Fibroblast of the aortic adventitia (primary cell): ENCODE results near the gene HJV. TPM values are rescaled to one million over a fixed set of nuclear protein-coding genes. Genes with fewer than 3 reads are reported as not detected.

Experiments
- DNase-seq: peaks from one replicate; pipeline ENCODE4 v3.0.0-alpha.2; 2010; ENCODE audit warnings: low read depth
- H3K4me3 ChIP-seq: 2 replicates; pipeline ENCODE4 v1.5.1; 2011; ENCODE audit warnings: low read depth, mild to moderate bottlenecking, control low read depth, low read length, moderate library complexity
- small RNA-seq: library from RNA; depleted of rRNA; stranded (forward); fragments of <200 nt; gene quantifications from one replicate; pipeline ENCODE3, GENCODE V24; 2012
- total RNA-seq: library from RNA; depleted of rRNA; stranded (reverse); fragments of >200 nt; gene quantifications from 2 replicates; pipeline ENCODE4 v1.2.3, GENCODE V29; 2012; ENCODE audit warnings: low replicate concordance
- TF ChIP-seq, protein P1 (sequence below): IDR thresholded peaks from 2 replicates; pipeline ENCODE4 v1.5.1; 2011; ENCODE audit warnings: mild to moderate bottlenecking, low read length, control low read depth, inconsistent platforms; ENCODE audit not compliant: insufficient read depth

The HJV gene
- total RNA-seq, 1 donor, result not detected

DNA sequence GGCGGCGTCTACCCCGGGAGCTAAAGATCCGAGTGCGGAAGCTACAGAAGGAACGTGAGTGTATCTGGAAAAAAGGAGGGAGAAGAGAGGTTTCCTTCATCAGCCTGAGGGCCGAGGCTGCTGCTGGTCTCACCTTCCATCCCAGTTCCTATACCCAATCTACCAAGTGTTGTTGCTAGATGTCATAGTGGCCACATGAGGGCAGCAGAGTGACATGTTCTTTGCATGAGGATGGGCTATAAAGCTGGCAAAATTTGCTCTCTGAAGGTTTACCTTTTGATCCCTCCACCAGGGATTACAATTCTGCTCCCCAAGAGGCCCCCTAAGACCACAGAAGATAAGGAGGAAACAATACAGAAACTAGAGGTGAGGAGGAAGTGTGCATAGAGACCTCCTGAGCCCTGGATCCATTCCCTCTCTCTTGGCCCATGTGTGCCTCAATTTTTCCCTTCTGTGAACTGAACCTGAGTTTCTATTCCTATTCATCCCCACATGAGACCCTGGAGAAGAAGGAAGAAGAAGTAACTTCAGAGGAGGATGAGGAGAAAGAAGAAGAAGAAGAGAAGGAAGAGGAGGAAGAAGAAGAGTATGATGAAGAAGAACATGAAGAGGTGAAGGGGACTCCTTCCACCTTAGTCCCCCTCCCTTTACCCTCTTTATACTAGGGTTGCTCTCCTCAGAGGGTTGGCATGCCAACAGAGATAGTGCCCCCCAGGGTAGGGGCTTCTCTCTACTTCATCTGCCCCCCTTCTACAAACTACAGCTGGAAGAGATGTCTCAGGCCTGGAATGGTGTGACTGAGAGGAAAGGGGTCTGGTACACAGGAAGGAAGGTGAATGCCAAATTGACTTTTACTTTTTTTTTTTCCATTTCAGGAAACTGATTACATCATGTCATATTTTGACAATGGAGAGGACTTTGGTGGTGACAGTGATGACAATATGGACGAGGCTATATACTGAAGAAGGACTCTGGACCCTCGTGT lies 43.8 kb downstream of the HJV start:
- TF ChIP-seq, protein P1, sequence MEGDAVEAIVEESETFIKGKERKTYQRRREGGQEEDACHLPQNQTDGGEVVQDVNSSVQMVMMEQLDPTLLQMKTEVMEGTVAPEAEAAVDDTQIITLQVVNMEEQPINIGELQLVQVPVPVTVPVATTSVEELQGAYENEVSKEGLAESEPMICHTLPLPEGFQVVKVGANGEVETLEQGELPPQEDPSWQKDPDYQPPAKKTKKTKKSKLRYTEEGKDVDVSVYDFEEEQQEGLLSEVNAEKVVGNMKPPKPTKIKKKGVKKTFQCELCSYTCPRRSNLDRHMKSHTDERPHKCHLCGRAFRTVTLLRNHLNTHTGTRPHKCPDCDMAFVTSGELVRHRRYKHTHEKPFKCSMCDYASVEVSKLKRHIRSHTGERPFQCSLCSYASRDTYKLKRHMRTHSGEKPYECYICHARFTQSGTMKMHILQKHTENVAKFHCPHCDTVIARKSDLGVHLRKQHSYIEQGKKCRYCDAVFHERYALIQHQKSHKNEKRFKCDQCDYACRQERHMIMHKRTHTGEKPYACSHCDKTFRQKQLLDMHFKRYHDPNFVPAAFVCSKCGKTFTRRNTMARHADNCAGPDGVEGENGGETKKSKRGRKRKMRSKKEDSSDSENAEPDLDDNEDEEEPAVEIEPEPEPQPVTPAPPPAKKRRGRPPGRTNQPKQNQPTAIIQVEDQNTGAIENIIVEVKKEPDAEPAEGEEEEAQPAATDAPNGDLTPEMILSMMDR, result peak; percentile 86
- DNase-seq, result peak; percentile 91

DNA sequence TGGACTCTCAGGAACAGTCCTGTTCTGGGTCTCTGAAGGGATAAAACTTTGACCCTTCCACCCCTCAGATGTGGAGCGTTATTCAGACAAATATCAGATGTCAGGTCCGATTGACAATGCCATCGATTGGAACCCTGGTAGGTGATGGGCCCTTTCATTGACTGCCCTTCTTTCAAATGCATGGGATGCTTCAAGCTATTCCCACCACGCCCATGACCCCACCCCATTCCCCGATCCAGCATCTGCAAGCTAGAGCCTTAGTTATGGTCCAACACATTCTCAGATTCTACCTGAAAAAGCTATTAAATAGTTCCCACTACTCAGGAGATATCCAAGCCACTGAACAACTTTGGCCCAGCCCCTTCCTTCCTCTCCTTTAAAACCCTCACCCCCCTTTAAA lies 44.5 kb downstream of the HJV start:
- TF ChIP-seq, protein P1, result no peak
- DNase-seq, result no peak
- H3K4me3 ChIP-seq, result no peak overlapping the region

More for the DNA sequence above, 43.8 kb downstream of the HJV start:
- no peak overlapping the region for H3K4me3 ChIP-seq

DNA sequence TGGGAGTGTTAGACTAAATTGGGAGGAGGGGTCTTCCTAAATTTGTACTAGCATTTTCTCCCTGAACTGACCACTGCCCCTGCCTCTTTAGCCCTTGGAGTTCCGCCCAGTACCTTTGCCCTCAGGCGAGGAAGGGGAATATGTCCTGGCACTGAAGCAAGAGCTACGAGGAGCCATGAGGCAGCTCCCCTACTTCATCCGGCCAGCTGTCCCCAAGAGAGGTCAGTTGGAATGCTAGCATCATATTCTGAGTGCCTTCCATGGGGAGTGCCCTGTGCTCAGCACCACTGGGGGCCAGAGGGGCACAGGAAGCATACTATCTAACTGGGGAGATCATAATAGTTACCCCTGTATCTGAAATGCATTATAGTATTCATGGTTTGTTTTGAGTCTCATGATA lies 46.3 kb downstream of the HJV start:
- no peak for DNase-seq
- TF ChIP-seq, protein P1, result no peak

DNA sequence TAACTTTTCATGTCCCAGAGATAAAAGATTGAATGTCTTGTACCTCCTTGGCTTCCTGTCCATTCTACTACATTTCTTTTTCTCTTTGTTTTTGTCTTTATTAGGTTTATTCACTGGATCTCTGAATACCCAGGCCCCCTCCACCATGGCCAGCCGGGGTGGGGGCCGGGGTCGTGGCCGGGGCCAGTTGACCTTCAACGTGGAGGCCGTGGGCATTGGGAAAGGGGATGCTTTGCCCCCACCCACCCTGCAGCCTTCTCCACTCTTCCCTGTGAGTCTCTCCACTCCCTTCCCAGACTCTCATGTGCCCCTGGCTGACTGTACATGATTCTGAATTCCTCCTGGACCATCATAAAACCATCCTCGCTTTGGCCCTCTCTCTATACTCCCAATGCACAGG lies 46.8 kb downstream of the HJV start:
- H3K4me3 ChIP-seq, result no peak overlapping the region
- TF ChIP-seq, protein P1, result no peak
- DNase-seq, result no peak

More for the DNA sequence above, 46.3 kb downstream of the HJV start:
- no peak overlapping the region for H3K4me3 ChIP-seq

DNA sequence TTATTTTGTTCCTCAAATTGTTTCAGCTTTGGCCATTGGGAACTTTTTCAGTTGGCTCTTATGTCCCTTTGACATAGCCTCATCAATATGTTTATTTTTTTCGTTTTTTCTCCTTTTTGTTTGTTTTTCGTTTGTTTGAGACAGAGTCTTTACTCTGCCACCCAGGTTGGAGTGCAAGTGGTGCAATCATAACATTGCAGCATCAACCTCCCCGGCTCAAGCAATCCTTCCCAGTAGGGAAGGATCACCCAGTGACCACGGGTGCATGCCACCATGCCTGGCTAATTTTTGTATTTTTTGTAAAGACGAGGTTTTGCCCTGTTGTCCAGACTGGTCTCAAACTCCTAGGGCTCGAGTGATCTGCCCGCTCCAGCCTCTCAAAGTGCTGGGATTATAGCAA lies 49.0 kb downstream of the HJV start:
- TF ChIP-seq, protein P1, result no peak
- H3K4me3 ChIP-seq, result no peak overlapping the region
- DNase-seq, result no peak

Small RNA genes within 50 kb of the gene (small RNA-seq; reads per million reads assigned to genes)
- gene RNVU1-6, result 59.4 reads per million, percentile 97 among the genes with 10 or more reads in this experiment

Other genes starting within 250 kb of the HJV start
- 17.3 and 33.5 TPM in 2 replicates for gene RNF115, start 197.6 kb downstream of the HJV start, total RNA-seq
- gene POLR3C, start 197.5 kb downstream of the HJV start, total RNA-seq, result 58.6 and 163 TPM in 2 replicates
- gene NUDT17, start 176.1 kb downstream of the HJV start, total RNA-seq, result 5.2 and 8.3 TPM in 2 replicates
- 6.4 and 24.6 TPM in 2 replicates for gene PIAS3, start 162.7 kb downstream of the HJV start, total RNA-seq
- gene ANKRD35, start 135.9 kb downstream of the HJV start, total RNA-seq, result 3.2 and 3.9 TPM in 2 replicates
- 2.0 and 28.3 TPM in 2 replicates for gene ITGA10, start 111.7 kb downstream of the HJV start, total RNA-seq
- gene PEX11B, start 103.0 kb downstream of the HJV start, total RNA-seq, result 26.8 and 33.4 TPM in 2 replicates
- gene RBM8A, start 94.3 kb downstream of the HJV start, total RNA-seq, result 111 and 583 TPM in 2 replicates
- 50.8 and 73.3 TPM in 2 replicates for gene LIX1L, start 63.7 kb downstream of the HJV start, total RNA-seq
- 0.65 and 0.99 TPM in 2 replicates for gene ANKRD34A, start 57.2 kb downstream of the HJV start, total RNA-seq
- 15.7 and 28.4 TPM in 2 replicates for gene POLR3GL, start 57.0 kb downstream of the HJV start, total RNA-seq
- 73.0 and 257 TPM in 2 replicates for gene TXNIP, start 25.2 kb downstream of the HJV start, total RNA-seq
- 1.1 and 3.7 TPM in 2 replicates for gene NBPF10, start 123.1 kb upstream of the HJV start, total RNA-seq
- 50.7 and 74.1 TPM in 2 replicates for gene NOTCH2NLA, start 207.3 kb upstream of the HJV start, total RNA-seq